Body of pancreas (tissue), 4 donors: ENCODE data around the gene KCTD21. TPM values are rescaled to one million over a fixed set of nuclear protein-coding genes. Genes with fewer than 3 reads are reported as not detected.
A peak's percentile ranks its signal among the peaks of the same experiment; 100 is the strongest.

ENCODE experiments used
- ATAC-seq: fragments of 150-250 bp; one replicate; pipeline ENCODE4 v1.9.1; 2016
- DNase-seq, 4 donors: peaks; one replicate each; pipeline ENCODE4 v3.0.0-alpha.2; 2019
- H3K27ac ChIP-seq, 4 donors: fragments of 200-600 bp; sonication (generic); 1 replicate in 3 of 4; 2 replicates in 1 of 4; pipeline versions ENCODE4 v1.5.1 to v1.6.1; 2016 to 2019; ENCODE audit warnings: mild to moderate bottlenecking in 1 of 4, mixed read lengths in 1 of 4, moderate library complexity in 1 of 4
- H3K27me3 ChIP-seq, 2 donors: fragments of 200-600 bp; sonication (generic); one replicate each; pipeline ENCODE4 v1.6.0; 2016; ENCODE audit warnings: mild to moderate bottlenecking in 1 of 2
- H3K36me3 ChIP-seq, 2 donors: fragments of 200-600 bp; sonication (generic); replicated peaks in 1 of 2; 2 replicates each; pipeline ENCODE4 v1.5.1; 2016; ENCODE audit warnings: low read depth in 2 of 2; ENCODE audit not compliant: insufficient read depth in 1 of 2
- H3K4me1 ChIP-seq: fragments of 200-600 bp; sonication (generic); one replicate; pipeline ENCODE4 v1.6.0; 2016
- H3K4me3 ChIP-seq, 2 donors: fragments of 200-600 bp; sonication (generic); 1 replicate in 1 of 2; 2 replicates in 1 of 2; pipeline ENCODE4 v1.5.1; 2016 to 2019
- H3K9me3 ChIP-seq, 3 donors: fragments of 200-600 bp; sonication (generic); 1 replicate in 2 of 3; 2 replicates in 1 of 3; pipeline ENCODE4 v1.5.1; 2016
- POLR2A ChIP-seq, 3 donors: fragments of 450-650 bp; IDR thresholded peaks; one replicate each; pipeline ENCODE4 v1.6.1; 2016; ENCODE audit warnings: antibody characterized with exemption in 3 of 3, mild to moderate bottlenecking in 2 of 3
- WGBS, 2 donors: methylation state at CpG; one replicate each; pipeline ENCODE4 v1.1.5; 2017; 5-methylcytosine and 5-hydroxymethylcytosine counted together
- intact Hi-C: fragments of 100-400 bp; cut with DNase I; formaldehyde crosslinking; loops from one replicate; pipeline ENCODE4 v1.15.1; 2023
- total RNA-seq, 2 donors: library from RNA; depleted of rRNA; stranded (reverse); fragments of >200 nt; gene quantifications; one replicate each; pipeline ENCODE4 v1.1.0, GENCODE V29; 2016
- TF ChIP-seq, protein P1 (sequence below), 7 experiments: fragments of 450-650 bp in 4 of 7; fragments of 200-600 bp in 3 of 7; sonication (generic) in 3 of 7; IDR thresholded peaks; one replicate each; pipeline ENCODE4 v1.5.1; 2016 to 2019; ENCODE audit warnings: antibody characterized with exemption in 7 of 7

KCTD21 gene
- total RNA-seq, 2 donors from 2014 or later: 4.6 to 5.4 TPM

DNA sequence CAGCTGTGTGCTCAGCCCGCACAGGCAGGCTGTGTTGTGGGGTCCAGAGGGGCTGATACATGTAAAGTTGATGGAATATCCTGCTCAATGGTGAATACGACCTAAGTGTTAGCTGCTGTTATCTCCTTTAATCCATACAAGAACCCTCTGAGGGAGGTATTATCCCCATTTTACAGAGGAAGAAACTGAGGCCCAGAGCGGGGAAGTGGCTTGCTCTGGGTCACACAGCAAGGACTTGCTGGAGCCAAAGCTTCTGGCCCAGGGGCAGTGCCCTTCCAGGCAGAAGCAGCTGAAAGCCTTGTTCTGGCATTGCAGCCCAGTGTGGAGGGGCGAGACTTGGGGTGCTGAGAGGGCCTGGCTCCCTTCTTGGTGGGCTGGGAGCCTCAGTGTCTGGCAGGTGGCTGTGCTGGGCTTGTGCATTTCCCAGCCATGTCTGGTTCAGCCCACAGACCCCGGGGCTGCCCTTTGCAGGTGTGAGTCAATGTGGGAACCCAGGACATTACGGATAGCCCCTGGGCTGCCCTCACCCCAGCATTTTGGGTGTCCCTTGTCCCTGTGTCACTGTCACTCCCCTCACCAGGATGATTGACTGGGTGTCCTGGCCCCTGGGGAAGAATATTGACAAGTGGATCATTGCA lies 10.7 kb upstream of the KCTD21 start:
- no peaks in the 10 kb centered on the region for H3K27me3 ChIP-seq
- intact Hi-C loops: no loop called here
- 93 to 95% methylated on average over 5 to 6 of the region's 6 CpGs for WGBS, 2 donors
- H3K27ac ChIP-seq: no peak overlapping the region
- peaks cover 10% of the 10 kb centered on the region for H3K4me1 ChIP-seq
- ATAC-seq: no peak
- H3K4me3 ChIP-seq: no peak overlapping the region
- H3K36me3 ChIP-seq: no peaks in the 10 kb centered on the region
- TF ChIP-seq, protein P1, sequence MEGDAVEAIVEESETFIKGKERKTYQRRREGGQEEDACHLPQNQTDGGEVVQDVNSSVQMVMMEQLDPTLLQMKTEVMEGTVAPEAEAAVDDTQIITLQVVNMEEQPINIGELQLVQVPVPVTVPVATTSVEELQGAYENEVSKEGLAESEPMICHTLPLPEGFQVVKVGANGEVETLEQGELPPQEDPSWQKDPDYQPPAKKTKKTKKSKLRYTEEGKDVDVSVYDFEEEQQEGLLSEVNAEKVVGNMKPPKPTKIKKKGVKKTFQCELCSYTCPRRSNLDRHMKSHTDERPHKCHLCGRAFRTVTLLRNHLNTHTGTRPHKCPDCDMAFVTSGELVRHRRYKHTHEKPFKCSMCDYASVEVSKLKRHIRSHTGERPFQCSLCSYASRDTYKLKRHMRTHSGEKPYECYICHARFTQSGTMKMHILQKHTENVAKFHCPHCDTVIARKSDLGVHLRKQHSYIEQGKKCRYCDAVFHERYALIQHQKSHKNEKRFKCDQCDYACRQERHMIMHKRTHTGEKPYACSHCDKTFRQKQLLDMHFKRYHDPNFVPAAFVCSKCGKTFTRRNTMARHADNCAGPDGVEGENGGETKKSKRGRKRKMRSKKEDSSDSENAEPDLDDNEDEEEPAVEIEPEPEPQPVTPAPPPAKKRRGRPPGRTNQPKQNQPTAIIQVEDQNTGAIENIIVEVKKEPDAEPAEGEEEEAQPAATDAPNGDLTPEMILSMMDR (IDR thresholded peaks at IDR 0.05): no peak
- TF ChIP-seq POLR2A (IDR thresholded peaks at IDR 0.05): no peak
- no peak for DNase-seq
- H3K9me3 ChIP-seq: no peaks in the 10 kb centered on the region

DNA sequence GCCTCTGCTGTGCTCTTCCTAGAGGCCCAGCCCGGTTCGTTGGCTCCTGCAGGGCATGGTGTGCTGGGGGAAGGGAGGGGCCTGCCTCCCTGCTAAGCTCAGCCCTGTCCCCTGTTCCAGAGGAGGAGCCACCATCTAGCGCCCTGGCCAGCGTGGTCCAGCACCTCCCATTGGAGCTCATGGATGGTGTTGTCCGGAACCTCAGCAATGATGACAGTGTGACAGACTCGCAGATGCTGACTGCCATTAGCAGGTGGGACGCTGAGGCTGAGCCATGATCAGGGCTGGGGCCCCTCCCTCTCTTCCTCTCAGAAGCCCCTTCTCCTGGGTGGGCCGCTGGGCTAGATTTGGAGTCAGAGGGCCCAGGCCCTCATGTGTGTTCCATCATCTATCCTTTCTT lies 9.4 kb upstream of the KCTD21 start:
- intact Hi-C loops: no loop called here

DNA sequence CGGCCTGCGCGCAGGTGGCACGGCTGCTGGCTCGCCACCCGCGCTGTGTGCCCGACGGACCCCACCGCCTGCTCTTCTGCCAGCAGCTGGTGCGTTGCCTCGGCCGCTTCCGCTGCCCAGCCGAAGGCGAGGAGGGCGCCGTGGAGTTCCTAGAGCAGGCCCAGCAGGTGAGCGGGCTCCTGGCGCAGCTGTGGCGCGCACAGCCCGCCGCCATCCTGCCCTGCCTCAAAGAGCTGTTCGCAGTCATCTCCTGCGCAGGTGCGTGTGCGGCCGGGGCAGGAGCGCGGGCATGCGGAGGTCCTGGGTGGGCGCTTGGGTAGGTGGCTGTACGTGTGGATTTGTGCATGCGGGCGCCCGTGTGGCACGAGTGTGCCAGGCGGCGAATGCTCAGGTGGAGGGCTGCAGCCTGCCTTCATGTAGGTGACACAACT lies 8.2 kb upstream of the KCTD21 start:
- no peaks in the 10 kb centered on the region for H3K27me3 ChIP-seq

More for the DNA sequence above, 9.4 kb upstream of the KCTD21 start:
- Histone ChIP-seq H3K4me3 (no peak overlapping the region), H3K27ac (no peak overlapping the region), H3K4me1 (peaks cover 16% of the 10 kb centered on the region), H3K27me3 (no peaks in the 10 kb centered on the region), H3K36me3 (no peaks in the 10 kb centered on the region), H3K9me3 (no peaks in the 10 kb centered on the region)
- ATAC-seq (no peak), DNase-seq (no peak)
- TF ChIP-seq POLR2A (IDR thresholded peaks at IDR 0.05): no peak
- WGBS, 2 donors: 92 to 100% methylated on average over 4 to 8 of the region's 8 CpGs

DNA sequence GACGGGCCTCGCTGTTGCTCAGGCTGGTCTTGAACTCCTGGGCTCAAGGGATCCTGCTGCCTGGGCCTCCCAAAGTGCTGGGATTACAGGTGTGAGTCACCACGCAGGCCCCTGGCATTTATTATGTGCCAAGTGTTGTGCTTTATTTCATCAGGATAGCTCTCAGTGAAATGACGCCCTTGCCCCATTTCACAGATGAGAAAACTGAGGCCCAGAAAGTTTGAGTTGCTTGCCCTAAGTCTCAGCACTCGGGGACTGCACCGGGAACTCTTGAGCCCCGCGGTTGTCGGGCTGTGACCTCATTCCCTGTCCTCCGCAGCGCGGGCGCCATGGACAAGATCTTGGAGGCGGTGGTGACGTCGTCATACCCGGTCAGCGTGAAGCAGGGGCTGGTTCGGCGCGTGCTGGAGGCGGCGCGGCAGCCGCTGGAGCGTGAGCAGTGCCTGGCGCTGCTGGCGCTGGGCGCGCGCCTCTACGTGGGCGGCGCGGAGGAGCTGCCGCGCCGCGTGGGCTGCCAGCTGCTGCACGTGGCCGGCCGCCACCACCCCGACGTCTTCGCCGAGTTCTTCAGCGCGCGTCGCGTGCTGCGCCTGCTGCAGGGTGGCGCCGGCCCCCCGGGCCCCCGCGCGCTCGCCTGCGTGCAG lies 7.6 kb upstream of the KCTD21 start:
- Histone ChIP-seq H3K9me3 (no peaks in the 10 kb centered on the region), H3K4me1 (peaks cover 33% of the 10 kb centered on the region), H3K27ac (no peak overlapping the region), H3K4me3 (no peak overlapping the region), H3K27me3 (no peaks in the 10 kb centered on the region), H3K36me3 (no peaks in the 10 kb centered on the region)
- intact Hi-C loops: no loop called here
- 61 to 85% methylated on average over 32 to 46 of the region's 60 CpGs for WGBS, 2 donors
- TF ChIP-seq, protein P1 (IDR thresholded peaks at IDR 0.05): no peak
- TF ChIP-seq POLR2A (IDR thresholded peaks at IDR 0.05): no peak
- ATAC-seq (no peak), DNase-seq (peak in 1 of 4 donors; percentile 4)

More for the DNA sequence above, 8.2 kb upstream of the KCTD21 start:
- 85 to 98% methylated on average over 27 to 40 of the region's 40 CpGs for WGBS, 2 donors
- intact Hi-C loops: no loop called here
- peaks cover 27% of the 10 kb centered on the region for H3K4me1 ChIP-seq
- ATAC-seq (no peak), DNase-seq (peak in 1 of 4 donors; percentile 3)
- TF ChIP-seq, protein P1 (IDR thresholded peaks at IDR 0.05): no peak
- no peak for TF ChIP-seq POLR2A (IDR thresholded peaks at IDR 0.05)
- H3K4me3 ChIP-seq: no peak overlapping the region
- H3K27ac ChIP-seq: no peak overlapping the region
- no peaks in the 10 kb centered on the region for H3K9me3 ChIP-seq
- no peaks in the 10 kb centered on the region for H3K36me3 ChIP-seq

DNA sequence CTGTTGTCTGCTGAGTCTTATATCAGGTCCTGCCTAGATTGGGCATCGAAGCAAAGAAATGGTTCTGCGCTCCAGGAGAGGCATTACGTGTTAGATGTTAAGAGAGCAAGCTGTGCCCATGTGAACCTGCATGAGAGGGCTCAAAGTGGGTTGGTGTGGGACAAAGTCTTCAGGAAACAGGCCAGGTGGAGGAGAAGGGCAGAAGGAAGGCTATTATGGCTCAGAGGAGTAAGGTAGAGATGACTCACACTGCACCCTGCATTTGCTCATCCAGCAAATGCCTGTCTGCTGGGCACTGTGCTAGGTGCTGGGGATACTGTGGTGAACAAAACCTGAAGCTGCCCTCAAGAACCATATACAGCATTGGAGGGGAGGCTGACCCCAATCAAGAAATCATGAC lies 6.1 kb upstream of the KCTD21 start:
- peak in 1 of 4 donors; percentile 14 for DNase-seq
- peaks cover 48% of the 10 kb centered on the region for H3K4me1 ChIP-seq
- no peak for ATAC-seq
- no peaks in the 10 kb centered on the region for H3K27me3 ChIP-seq
- H3K27ac ChIP-seq: peak overlapping the region in 2 of 4 donors; percentile 69 to 78
- no peaks in the 10 kb centered on the region for H3K36me3 ChIP-seq
- WGBS, 2 donors: 56 to 70% methylated on average over 3 of the region's 3 CpGs
- intact Hi-C loops: no loop called here
- no peak for TF ChIP-seq POLR2A (IDR thresholded peaks at IDR 0.05)
- TF ChIP-seq, protein P1 (IDR thresholded peaks at IDR 0.05): no peak
- H3K9me3 ChIP-seq: no peaks in the 10 kb centered on the region
- H3K4me3 ChIP-seq: no peak overlapping the region
